RWPE2 (cell line): Measurements from ENCODE around the gene ANO9.
A peak's percentile ranks its signal among the peaks of the same experiment; 100 is the strongest.
"Not testable (repeated sequence)": the region's sequence is repeated elsewhere in the genome, so short reads cannot be mapped to it uniquely, and the experiment has no call there.

Experiments
- ATAC-seq: fragments of 200-7000 bp; cut with Tn5 transposase; 3 replicates; pipeline ENCODE4 v1.9.1; 2021; ENCODE audit warnings: low read depth
- DNase-seq: peaks from one replicate; pipeline ENCODE4 v3.0.0-alpha.2; 2020; ENCODE audit warnings: low spot score
- H3K27ac ChIP-seq: fragments of 450-650 bp; 2 replicates; pipeline ENCODE4 v1.5.1; 2017; ENCODE audit warnings: mild to moderate bottlenecking; ENCODE audit not compliant: poor library complexity, severe bottlenecking
- H3K27me3 ChIP-seq: fragments of 250-450 bp; sonication (Bioruptor Pico); 2 replicates; pipeline ENCODE4 v1.5.1; 2021; ENCODE audit warnings: mild to moderate bottlenecking, moderate library complexity; ENCODE audit not compliant: insufficient read depth, poor library complexity, severe bottlenecking
- H3K36me3 ChIP-seq: fragments of 250-450 bp; sonication (Bioruptor Pico); 2 replicates; pipeline ENCODE4 v1.5.1; 2020; ENCODE audit warnings: low read depth, mild to moderate bottlenecking, moderate library complexity
- H3K4me1 ChIP-seq: fragments of 250-450 bp; sonication (Bioruptor Pico); 2 replicates; pipeline ENCODE4 v1.5.1; 2021; ENCODE audit warnings: mild to moderate bottlenecking, moderate library complexity; ENCODE audit not compliant: insufficient read depth, poor library complexity, severe bottlenecking
- H3K4me3 ChIP-seq: fragments of 250-450 bp; sonication (Bioruptor Pico); 2 replicates; pipeline ENCODE4 v1.5.1; 2021; ENCODE audit warnings: mild to moderate bottlenecking, moderate library complexity; ENCODE audit not compliant: severe bottlenecking
- H3K9me3 ChIP-seq: fragments of 250-450 bp; sonication (Bioruptor Pico); 2 replicates; pipeline ENCODE4 v1.5.1; 2021; ENCODE audit warnings: mild to moderate bottlenecking, moderate library complexity; ENCODE audit not compliant: severe bottlenecking
- CTCF ChIP-seq: fragments of 450-650 bp; IDR thresholded peaks from one replicate; pipeline ENCODE4 v1.5.1; 2017; ENCODE audit warnings: mild to moderate bottlenecking, moderate library complexity; ENCODE audit not compliant: poor library complexity, severe bottlenecking

The ANO9 gene

DNA sequence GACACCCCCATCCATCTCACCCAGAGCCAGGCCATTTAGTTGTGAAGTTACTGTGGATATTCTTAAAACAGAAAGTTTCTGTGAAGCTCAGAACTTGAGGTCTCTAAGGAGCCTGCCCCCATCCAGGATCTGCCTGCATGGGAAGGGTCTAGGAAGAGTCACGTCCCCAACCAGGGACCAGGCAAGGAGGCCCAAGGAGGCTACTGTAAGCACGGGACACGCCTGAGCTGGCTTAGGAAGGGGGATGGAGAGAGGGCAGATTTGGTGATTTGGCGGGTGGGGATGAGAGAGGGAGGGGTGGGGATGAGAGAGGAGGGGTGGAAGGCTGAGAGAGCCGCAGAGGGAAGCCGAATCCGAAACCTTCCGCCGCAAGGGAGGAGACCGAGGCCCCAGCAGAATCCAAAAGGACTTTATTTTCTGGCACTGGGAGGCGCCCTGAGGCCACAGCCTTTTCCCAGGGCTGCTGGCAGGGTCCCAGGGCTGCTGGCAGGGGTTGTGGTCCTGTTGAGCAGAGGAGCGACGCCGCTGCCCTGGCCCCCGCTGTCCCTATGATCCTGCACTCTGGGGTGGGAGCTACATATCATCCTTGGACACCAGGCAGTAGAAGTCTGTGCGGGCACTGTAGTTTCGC, 36.4 kb downstream of the ANO9 start:
- no peak for TF ChIP-seq CTCF
- Histone ChIP-seq H3K4me3 (no peak overlapping the region), H3K36me3 (peaks cover 23% of the 10 kb centered on the region), H3K27ac (no peak overlapping the region), H3K4me1 (no peaks in the 10 kb centered on the region), H3K27me3 (no peaks in the 10 kb centered on the region), H3K9me3 (no peaks in the 10 kb centered on the region)
- DNase-seq (no peak), ATAC-seq (0 out of 3 replicates have a peak, but pooled peaks have one; percentile 0)

DNA sequence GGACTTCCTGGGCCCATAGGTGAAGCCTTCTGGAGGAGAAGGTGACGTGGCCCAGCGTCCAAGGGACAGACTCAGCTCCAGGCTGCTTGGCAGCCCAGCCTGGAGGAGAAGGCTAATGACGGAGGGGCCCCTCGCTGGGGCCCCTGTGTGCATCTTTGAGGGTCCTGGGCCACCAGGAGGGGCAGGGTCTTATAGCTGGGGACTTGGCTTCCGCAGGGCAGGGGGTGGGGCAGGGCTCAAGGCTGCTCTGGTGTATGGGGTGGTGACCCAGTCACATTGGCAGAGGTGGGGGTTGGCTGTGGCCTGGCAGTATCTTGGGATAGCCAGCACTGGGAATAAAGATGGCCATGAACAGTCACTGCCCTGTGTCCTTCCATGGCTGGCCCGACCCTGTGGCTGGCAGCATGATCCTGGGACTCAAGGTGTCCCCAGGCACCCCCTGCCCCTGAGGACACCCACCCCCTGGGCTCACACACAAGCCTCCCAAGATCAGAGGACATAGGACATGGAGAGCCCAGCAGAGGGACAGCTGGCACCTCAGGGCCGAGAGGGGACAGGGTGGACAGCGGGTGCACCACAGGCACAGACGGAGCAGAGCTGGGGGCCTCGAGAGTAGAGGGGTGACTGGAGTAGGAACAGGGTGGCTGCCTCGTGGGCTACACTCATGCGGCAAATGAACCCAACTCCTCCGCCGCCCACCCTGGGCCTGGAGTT, 37.1 kb downstream of the ANO9 start:
- Histone ChIP-seq H3K4me3 (no peak overlapping the region), H3K4me1 (no peaks in the 10 kb centered on the region), H3K36me3 (peaks cover 29% of the 10 kb centered on the region), H3K9me3 (no peaks in the 10 kb centered on the region), H3K27ac (no peak overlapping the region), H3K27me3 (no peaks in the 10 kb centered on the region)
- ATAC-seq (no peak), DNase-seq (no peak)
- no peak for TF ChIP-seq CTCF

DNA sequence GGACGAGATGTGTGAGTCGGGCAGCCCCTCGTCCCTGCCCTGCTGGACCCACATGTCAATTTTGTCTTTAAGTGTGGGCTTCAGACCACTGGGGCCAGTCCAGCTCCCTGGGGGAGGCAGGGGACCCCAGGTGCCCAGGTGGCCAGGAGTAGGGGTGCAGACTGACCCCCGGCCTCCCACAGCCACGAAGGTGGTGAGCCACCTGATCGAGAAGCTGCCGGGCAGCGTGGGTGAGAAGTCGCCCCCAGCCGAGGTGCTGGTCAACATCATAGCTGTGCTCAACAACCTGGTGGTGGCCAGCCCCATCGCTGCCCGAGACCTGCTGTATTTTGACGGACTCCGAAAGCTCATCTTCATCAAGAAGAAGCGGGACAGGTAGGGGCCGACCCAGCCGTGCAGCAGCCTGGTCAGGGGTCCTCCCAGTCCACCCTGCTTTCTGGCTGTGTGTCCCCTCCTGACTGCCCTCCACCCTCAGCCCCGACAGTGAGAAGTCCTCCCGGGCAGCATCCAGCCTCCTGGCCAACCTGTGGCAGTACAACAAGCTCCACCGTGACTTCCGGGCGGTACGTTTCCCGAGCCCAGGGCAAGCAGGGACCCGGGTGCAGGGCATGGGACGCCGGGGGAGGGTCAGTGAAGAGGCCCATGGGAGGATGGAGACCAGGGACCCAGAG, 37.9 kb downstream of the ANO9 start:
- no peaks in the 10 kb centered on the region for H3K27me3 ChIP-seq
- H3K4me1 ChIP-seq = no peaks in the 10 kb centered on the region
- no peak for ATAC-seq
- no peak for TF ChIP-seq CTCF
- no peak for DNase-seq
- no peak overlapping the region for H3K27ac ChIP-seq
- H3K36me3 ChIP-seq = peaks cover 31% of the 10 kb centered on the region
- H3K4me3 ChIP-seq = no peak overlapping the region
- no peaks in the 10 kb centered on the region for H3K9me3 ChIP-seq

- H3K36me3 ChIP-seq = peaks cover 31% of the 10 kb centered on the region
- no peak overlapping the region for H3K27ac ChIP-seq
- H3K4me1 ChIP-seq = no peaks in the 10 kb centered on the region
- no peaks in the 10 kb centered on the region for H3K9me3 ChIP-seq
- TF ChIP-seq CTCF = no peak
- no peak overlapping the region for H3K4me3 ChIP-seq
- ATAC-seq (no peak), DNase-seq (no peak)
- no peaks in the 10 kb centered on the region for H3K27me3 ChIP-seq
Measured at GRCh38 chr11:403021-403760, 38.6 kb downstream of the ANO9 start.

GRCh38 chr11:401196-401595, 40.6 kb downstream of the ANO9 start:
- not testable (repeated sequence) for H3K27ac ChIP-seq, ATAC-seq, DNase-seq, H3K4me3 ChIP-seq, H3K4me1 ChIP-seq, H3K27me3 ChIP-seq, H3K9me3 ChIP-seq
- H3K36me3 ChIP-seq = peaks cover 45% of the 10 kb centered on the region
